GM12873 (cell line): ENCODE data around the gene TCF15.

Source experiments
- TF ChIP-seq, protein P1 (sequence below): IDR thresholded peaks from 2 replicates; pipeline ENCODE4 v1.5.1; 2012; ENCODE audit warnings: low read depth, mild to moderate bottlenecking, moderate library complexity, low read length, control low read depth; ENCODE audit not compliant: insufficient read depth; ENCODE audit errors: missing control alignments

Gene TCF15

DNA sequence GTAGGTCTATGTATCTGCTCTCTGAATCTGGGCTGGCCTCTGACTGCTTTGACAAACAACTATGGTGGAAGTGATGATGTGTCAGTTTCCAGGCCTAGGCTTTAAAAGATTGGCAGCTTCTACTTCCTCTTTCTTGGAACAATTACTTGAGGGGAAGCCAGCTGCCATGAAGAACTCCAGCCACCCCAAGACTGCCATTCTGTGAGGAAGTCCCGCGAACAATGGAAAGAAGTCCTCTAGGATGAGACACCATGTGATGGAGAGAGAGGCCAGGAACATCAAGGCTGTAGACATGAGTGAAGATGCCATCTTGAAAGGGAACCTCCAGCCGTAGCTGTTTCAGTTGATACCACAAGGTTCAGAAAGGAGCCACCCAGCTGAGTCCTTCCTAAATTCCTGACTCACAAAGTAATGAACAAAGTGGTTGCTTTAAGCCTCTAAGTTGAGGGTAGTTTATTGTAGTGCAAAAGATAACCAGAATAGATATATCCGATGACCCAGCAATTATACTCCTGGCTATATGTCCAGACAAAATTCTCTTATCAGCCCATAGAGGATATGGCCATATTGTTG, 15.3 kb upstream of the TCF15 start:
- TF ChIP-seq, protein P1, sequence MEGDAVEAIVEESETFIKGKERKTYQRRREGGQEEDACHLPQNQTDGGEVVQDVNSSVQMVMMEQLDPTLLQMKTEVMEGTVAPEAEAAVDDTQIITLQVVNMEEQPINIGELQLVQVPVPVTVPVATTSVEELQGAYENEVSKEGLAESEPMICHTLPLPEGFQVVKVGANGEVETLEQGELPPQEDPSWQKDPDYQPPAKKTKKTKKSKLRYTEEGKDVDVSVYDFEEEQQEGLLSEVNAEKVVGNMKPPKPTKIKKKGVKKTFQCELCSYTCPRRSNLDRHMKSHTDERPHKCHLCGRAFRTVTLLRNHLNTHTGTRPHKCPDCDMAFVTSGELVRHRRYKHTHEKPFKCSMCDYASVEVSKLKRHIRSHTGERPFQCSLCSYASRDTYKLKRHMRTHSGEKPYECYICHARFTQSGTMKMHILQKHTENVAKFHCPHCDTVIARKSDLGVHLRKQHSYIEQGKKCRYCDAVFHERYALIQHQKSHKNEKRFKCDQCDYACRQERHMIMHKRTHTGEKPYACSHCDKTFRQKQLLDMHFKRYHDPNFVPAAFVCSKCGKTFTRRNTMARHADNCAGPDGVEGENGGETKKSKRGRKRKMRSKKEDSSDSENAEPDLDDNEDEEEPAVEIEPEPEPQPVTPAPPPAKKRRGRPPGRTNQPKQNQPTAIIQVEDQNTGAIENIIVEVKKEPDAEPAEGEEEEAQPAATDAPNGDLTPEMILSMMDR = no peak

DNA sequence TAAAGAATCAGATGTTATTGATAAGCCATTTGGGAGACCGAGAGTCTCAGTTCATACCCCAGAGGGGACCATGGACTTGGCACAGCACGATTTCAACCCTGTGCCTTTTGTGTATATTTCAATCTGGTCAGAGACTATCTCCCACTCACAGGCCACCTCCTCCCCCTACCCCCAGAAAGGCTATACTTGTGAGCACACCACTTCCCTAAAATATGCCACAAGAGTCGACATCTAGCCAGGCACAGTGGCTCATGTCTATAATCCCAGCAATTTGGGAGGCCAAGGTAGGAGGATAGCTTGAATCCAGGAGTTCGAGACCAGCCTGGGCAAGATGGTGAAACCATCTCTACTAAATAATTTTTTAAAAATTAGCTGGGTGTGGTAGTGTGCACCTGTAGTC, 13.6 kb upstream of the TCF15 start:
- TF ChIP-seq, protein P1 = no peak

DNA sequence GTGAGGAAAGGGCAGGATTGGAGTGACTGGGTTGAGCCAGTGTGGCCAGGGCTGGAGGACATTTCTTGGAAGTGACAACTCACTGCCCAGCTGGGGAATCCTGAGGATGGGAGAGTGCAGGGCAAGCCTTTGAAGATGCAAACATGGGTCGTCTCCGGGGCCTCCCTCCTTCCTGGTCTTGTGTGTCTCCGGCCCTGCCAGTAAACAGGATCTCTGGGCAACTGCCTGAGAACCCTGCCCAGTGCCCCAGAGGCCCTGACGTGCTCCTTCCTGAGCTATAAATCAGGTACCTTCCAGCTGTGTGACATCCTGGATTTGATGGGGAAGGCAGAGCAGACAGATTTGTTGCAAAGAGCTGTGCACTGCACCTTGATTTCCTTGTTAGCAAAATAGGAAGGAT, 12.9 kb upstream of the TCF15 start:
- TF ChIP-seq, protein P1 = no peak

DNA sequence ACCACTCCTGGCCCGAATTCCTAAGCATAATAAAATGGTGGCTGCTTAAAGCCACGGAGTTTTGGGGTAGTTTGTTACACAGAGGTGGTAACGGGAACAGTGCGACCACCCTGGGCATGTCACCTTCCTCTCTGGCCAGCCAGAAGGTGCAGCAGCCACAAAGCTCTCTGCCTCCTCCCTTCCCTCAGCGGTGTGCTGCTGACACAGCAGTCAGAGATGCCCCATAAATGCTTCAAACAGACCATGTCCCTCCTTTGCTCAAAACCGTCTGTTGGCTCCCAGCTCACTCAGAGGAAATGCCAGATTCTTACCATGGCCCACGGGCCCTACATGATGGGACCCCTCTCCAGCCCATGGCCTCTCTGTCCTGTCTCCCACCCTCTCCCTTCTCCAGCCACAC, 12.1 kb upstream of the TCF15 start:
- TF ChIP-seq, protein P1 = no peak

DNA sequence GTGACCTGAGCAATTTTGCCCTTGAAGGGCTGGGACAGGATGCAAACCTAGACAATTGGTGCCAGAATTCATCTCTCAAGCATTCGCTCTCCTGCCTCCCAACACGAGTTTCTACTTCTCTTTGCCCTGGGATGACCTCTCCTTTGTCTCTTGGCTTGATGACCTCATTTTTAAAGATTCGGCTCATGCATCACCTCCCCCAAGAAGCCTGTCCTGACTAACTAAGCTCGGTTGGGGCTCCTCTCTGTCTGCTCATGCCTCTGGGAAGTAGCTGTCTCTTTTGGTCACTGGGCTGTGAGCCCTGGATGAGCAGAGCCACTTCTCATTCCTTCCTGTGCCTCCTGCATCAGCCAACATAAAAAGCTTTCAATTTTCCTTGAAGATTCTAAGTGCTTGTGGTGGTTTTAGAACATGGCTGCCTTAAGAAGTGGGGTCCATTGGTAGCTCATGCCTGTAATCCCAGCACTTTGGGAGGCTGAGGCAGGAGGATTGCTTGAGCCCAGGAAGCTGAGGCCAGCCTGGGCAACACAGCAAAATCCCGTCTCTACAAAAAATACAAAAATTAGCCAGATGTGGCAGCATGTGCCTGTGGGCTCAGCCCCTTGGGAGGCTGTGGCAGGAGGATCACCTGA, 11.1 kb upstream of the TCF15 start:
- TF ChIP-seq, protein P1 = no peak

DNA sequence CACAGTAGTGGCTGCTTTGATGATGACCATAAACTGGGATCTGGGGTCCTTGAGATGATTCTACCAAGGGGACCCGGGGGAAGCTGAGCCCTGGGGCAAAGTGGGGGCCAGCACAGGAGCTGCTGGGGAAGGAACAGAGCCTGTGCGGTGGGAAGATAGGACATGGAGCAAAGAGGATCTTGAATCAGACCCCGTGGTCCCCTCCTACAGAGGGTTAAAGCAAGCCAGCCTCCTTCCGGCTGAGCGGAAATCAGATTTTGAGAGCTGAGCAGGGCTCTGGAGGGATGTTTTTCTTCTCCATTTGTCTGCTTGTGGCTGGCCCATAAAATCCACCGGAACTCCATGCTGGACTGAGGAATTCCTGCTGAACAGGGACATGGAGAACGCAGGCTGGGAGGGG, 10.1 kb upstream of the TCF15 start:
- TF ChIP-seq, protein P1 = no peak

DNA sequence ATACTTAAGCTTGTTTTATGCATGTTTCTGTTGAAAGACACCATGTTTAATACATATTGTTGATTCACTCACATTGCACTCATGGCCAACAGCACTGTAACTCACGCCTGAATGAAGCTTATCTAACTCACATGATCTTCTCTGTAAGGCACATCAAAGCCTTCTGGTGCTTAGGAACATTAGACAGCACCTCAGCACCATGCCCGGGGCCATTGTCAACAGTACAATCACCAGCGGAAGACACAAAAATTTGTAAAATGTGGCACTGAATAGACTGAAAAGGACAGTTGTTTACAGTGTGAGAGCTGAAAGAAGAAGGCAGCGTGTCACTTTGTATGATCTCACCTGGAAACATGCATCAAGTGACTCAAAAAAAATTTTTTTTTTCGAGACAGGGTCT, 8.9 kb upstream of the TCF15 start:
- TF ChIP-seq, protein P1 = no peak
